GM10847 (cell line): ENCODE data around the gene DRD5.

Experiments
- POLR2A ChIP-seq: IDR thresholded peaks from 2 replicates; pipeline ENCODE4 v1.6.1; 2011; ENCODE audit not compliant: insufficient read length; ENCODE audit errors: extremely low read depth

Gene DRD5

DNA sequence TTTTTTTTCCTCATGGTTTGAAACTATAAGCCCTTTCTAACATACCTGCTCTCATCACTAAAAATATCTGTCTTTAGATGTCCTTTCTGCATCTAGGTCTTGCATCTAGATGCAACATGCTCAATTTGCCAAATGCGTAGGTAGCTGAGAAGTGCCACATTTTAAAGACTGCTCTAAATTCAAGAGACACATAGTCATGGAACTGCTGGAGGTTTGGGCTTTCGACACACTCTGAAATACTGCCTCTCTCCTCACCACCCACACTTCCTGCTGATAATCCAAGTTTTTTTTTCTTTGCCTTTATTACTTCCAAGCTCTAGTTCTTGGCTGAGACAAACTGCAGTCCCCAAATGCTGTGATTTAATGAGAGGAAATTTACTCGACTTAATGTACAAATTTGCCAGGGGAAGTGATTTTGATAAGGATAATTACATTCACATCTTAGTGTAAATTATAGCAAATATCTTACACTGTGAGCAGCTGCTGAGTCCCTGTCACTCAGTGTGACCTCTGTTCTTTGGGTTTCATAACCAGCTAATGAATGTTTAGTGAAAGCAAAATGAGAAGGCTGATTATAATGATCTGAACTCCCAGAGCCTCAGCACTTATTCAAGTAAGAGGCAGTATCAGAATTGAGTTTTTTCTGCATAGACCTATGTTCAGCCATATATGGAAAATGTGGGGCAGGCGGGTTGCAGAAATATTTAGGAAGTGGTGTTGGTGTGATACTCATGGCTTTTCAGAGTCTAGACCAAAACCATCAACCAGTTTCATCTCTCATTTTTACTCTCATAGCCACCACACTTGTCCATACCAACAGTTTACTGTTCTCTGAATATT, 31.3 kb downstream of the DRD5 start:
- no peak for TF ChIP-seq POLR2A

DNA sequence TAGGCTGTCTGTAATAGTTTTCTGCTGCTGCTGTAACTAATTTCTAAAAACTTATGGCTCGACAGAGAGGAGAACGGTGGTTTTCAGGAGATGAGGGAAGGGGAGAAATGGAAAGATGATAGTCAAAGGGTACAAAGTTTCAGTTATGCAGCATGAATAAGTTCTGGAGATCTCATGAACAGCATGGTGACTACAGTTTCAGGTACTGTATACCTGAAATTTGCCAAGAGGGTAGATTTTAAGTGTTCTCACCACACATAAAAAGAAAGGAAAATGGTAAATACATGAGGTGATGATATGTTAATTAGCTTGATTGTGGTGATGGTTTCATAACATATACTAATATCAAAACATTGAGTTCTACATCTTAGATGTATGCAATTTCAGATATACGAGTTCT, 34.9 kb downstream of the DRD5 start:
- TF ChIP-seq POLR2A = no peak

DNA sequence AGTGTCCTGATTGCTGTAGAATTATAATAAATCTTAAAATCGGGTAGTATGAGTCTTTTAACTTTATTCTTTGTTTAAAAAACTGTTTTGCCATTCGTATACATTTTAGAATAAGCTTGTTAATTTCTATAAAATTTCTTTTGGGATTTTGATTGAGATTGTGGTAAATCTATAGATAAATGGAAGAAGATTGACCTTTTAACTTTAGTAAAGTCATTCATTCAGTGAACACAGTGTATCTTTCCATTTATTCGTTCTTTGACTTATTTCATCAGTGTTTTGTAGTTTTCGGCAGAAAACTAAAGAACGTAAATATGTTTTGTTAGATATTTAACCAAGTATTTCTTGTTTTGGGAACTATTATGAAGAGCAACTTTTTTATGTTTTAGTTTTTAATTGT, 38.9 kb downstream of the DRD5 start:
- TF ChIP-seq POLR2A = no peak

DNA sequence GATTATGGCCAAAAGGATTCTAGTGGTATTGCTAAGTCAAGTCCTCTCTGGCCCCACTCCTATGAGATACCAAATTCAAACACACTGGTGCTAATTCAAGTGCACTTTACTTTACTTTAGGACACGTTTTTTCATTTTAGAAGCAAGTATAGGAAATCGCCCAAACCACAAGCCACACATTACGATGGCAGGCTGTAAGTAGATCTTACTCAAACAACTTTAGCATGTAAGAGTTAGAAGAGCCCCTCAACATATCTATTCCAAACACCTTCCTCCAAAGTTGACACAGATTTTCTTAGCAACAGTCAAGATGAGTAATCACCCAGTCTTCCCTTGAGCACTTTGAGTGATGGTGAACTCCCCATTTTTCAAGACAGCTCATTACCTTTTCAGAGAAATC, 43.6 kb downstream of the DRD5 start:
- TF ChIP-seq POLR2A = no peak

DNA sequence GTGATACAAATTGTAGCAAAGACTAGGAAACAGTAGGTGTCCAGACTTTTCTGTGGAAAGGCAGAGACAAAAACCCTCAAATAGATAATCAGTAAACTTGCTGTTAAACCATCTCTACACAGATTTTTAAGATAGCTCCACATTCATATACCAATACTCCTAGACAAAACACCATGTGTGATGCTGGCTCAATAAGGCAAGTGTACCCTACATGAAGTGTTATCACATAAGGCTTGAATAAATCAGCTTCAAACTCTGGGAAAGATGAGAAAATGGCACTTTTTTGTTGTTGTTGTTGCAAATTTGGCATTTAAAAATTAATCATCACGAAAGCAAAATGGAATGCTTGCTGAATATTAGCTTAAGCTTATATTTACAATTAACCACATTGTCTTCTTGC, 45.1 kb downstream of the DRD5 start:
- TF ChIP-seq POLR2A = no peak

DNA sequence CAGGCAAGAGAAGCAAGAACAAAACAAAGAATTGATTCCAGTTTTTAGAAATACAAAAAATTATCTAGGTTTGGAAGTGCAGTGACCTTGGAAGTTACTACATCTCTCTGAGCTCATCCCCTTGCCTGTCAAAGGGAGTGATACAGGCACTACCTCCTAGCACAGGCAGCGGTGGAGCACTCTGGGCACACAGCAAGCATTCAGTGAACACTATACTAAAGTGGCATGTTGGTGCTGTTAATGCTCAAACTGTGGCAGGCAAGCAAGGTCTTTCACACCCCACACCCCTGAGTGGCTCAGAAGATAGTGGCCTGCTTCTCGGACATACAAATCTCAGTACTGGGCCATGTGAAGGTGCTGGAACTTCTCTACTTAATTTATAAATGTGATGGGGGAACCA, 51.2 kb downstream of the DRD5 start:
- no peak for TF ChIP-seq POLR2A

DNA sequence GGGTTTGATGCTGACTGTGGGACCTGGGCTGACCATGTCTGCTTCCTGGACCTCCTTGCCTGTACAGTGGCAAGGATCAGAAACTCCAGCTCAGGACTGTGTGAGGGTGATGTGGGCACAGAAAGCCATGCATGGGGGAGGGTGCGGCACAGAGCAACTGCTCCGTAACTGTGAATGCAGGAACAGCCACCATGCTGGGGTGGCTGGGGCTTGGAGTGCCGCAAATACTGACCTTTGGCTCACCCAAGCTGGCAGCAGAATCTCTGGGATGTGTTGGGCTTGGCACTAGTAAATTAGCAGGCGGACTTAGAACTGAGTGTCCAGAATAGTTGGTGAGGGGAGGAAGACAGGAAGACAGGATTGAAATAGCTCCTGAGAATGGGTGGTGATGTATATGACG, 52.0 kb downstream of the DRD5 start:
- TF ChIP-seq POLR2A = no peak
